NCI-H226 (cell line): Measurements from ENCODE around the gene TFEB.

ENCODE experiments used
- DNase-seq: peaks from one replicate; pipeline ENCODE4 v3.0.0-alpha.2; 2015

The TFEB gene

GRCh38 chr6:41763470-41763869, 28.1 kb upstream of the TFEB start:
- no peak for DNase-seq

- no peak for DNase-seq
Measured at GRCh38 chr6:41759905-41760579, 24.6 kb upstream of the TFEB start.

- no peak for DNase-seq
Measured at GRCh38 chr6:41759106-41759904, 23.9 kb upstream of the TFEB start.

- no peak for DNase-seq
Measured at GRCh38 chr6:41758641-41759035, 23.2 kb upstream of the TFEB start.

- peak; percentile 45 for DNase-seq
Measured at GRCh38 chr6:41757931-41758640, 22.7 kb upstream of the TFEB start.

- no peak for DNase-seq
Measured at GRCh38 chr6:41757271-41757670, 21.9 kb upstream of the TFEB start.

GRCh38 chr6:41756354-41756753, 20.9 kb upstream of the TFEB start:
- no peak for DNase-seq

GRCh38 chr6:41755895-41756294, 20.5 kb upstream of the TFEB start:
- no peak for DNase-seq

- no peak for DNase-seq
Measured at GRCh38 chr6:41750374-41750773, 15.0 kb upstream of the TFEB start.

GRCh38 chr6:41748542-41748941, 13.1 kb upstream of the TFEB start:
- no peak for DNase-seq

- DNase-seq = no peak
Measured at GRCh38 chr6:41748102-41748477, 12.7 kb upstream of the TFEB start.

GRCh38 chr6:41747256-41748101, 12.1 kb upstream of the TFEB start, which contains the start of gene PGC:
Gene PGC (minus strand): TSS chr6:41747397. CDS start chr6:41747334, 63 bp downstream.
- DNase-seq = no peak

GRCh38 chr6:41746107-41746506, 10.7 kb upstream of the TFEB start:
- DNase-seq = no peak

GRCh38 chr6:41744236-41744787, 8.9 kb upstream of the TFEB start:
- DNase-seq = no peak

- DNase-seq = no peak
Measured at GRCh38 chr6:41743406-41744235, 8.2 kb upstream of the TFEB start.

GRCh38 chr6:41741625-41742490, 6.5 kb upstream of the TFEB start:
- peak; percentile 27 for DNase-seq

- no peak for DNase-seq
Measured at GRCh38 chr6:41740366-41741162, 5.2 kb upstream of the TFEB start.

- peak; percentile 57 for DNase-seq
Measured at GRCh38 chr6:41739041-41739440, 3.6 kb upstream of the TFEB start.

GRCh38 chr6:41737591-41738130, 2.3 kb upstream of the TFEB start:
- DNase-seq = no peak
